Left lobe of liver (tissue), 2 donors: ENCODE results near the gene BLOC1S4. TPM values are rescaled to one million over a fixed set of nuclear protein-coding genes. Genes with fewer than 3 reads are reported as not detected.
A peak's percentile ranks its signal among the peaks of the same experiment; 100 is the strongest.

Source experiments
- ATAC-seq: fragments of 200-7000 bp; cut with Tn5 transposase; one replicate; pipeline ENCODE4 v1.9.1; 2020; ENCODE audit warnings: mild to moderate bottlenecking, moderate library complexity
- DNase-seq: peaks from one replicate; pipeline ENCODE4 v3.0.0-alpha.2; 2020; ENCODE audit warnings: low spot score
- total RNA-seq: library from RNA; stranded (reverse); gene quantifications from one replicate; pipeline ENCODE4 v1.2.1, GENCODE V29; 2021
- donor health status: DM: no; HTN: no; CAD: no; lungs with moderate emphysema.
- donor health status: DM: no; HTN: yes; CAD: no.

Gene BLOC1S4
- total RNA-seq, 1 donor from 2014 or later, result 6.5 TPM

GRCh38 chr4:6760865-6761264 is 44.9 kb downstream of the BLOC1S4 start:
- DNase-seq, result no peak
- ATAC-seq, result no peak

- no peak for ATAC-seq
- no peak for DNase-seq
These were observed 46.0 kb downstream of the BLOC1S4 start for GRCh38 chr4:6761649-6762615.

GRCh38 chr4:6763330-6763851 is 47.4 kb downstream of the BLOC1S4 start:
- DNase-seq (no peak), ATAC-seq (no peak)

GRCh38 chr4:6764976-6765620 is 49.1 kb downstream of the BLOC1S4 start:
- DNase-seq, result no peak
- ATAC-seq, result no peak

GRCh38 chr4:6765703-6766102 is 49.7 kb downstream of the BLOC1S4 start:
- DNase-seq (no peak), ATAC-seq (peak; percentile 44)

Other genes starting within 250 kb of the BLOC1S4 start
- 0.13 TPM for gene PPP2R2C, start 243.6 kb upstream of the BLOC1S4 start, total RNA-seq
- 41.5 TPM for gene MAN2B2, start 141.0 kb upstream of the BLOC1S4 start, total RNA-seq
- gene MRFAP1, start 75.5 kb upstream of the BLOC1S4 start, total RNA-seq, result 130 TPM
- gene S100P, start 22.3 kb upstream of the BLOC1S4 start, total RNA-seq, result 2.3 TPM
- gene MRFAP1L1, start 6.3 kb upstream of the BLOC1S4 start, total RNA-seq, result 26.7 TPM
- gene KIAA0232, start 66.6 kb downstream of the BLOC1S4 start, total RNA-seq, result 16.6 TPM
- 29.3 TPM for gene TBC1D14, start 193.7 kb downstream of the BLOC1S4 start, total RNA-seq